ENCODE data around the gene ATP11A. TPM values are rescaled to one million over a fixed set of nuclear protein-coding genes. Genes with fewer than 3 reads are reported as not detected.

The ATP11A gene
- total and polyA plus RNA-seq, 9 of the 15 experiments (the other 6 are each of a cell fraction or from before 2014, with no cell fraction given): 0.38 to 34.2 (median 4.2) TPM

GRCh38 chr13:112728375-112729126, 38.7 kb downstream of the ATP11A start:
- FAIRE-seq (no peak), DNase-seq (ENCODE audit: extremely low read depth in 1 of 4, low spot score in 3 of 4) (no peak), ATAC-seq (no peak)
- Histone ChIP-seq H3K79me2 (ENCODE audit: control insufficient read depth, insufficient read depth, low read length) (peaks cover 55% of the 10 kb centered on the region), H3K9ac (ENCODE audit: insufficient read depth in 1 of 2, low read depth in 2 of 2, low read length in 2 of 2) (no peak overlapping the region), H3K4me2 (ENCODE audit: insufficient read depth, low read length) (no peak overlapping the region), H3K4me3 (no peak overlapping the region), H3K9me1 (ENCODE audit: control insufficient read depth, insufficient read depth, low read length) (no peaks in the 10 kb centered on the region), H3K27ac (ENCODE audit: extremely low read depth, low read depth, low read length) (no peak overlapping the region), H3K4me1 (replicated peaks in 1 of 2; ENCODE audit: control insufficient read depth in 2 of 2, insufficient read depth in 2 of 2, low read length in 2 of 2) (peaks cover 15 to 53% of the 10 kb centered on the region in 2 experiments; a peak in 4 of 5 replicates), H4K20me1 (replicated peaks; ENCODE audit: control insufficient read depth, insufficient read depth, low read length) (peaks cover 35% of the 10 kb centered on the region), H3K36me3 (ENCODE audit: control insufficient read depth, insufficient read depth, low read length) (0 out of 3 replicates have a peak, but pooled peaks cover 2% of the 10 kb centered on the region), H3K9me3 (replicated peaks; ENCODE audit: control insufficient read depth, insufficient read depth, low read depth, low read length) (no peaks in the 10 kb centered on the region), H2AFZ (ENCODE audit: low read depth, low read length) (no peak overlapping the region), H3K27me3 (ENCODE audit: control insufficient read depth in 2 of 2, insufficient read depth in 2 of 2, low read length in 2 of 2) (no peaks in the 10 kb centered on the region)
- TF ChIP-seq ZBTB33 (CRISPR knock-in tag; IDR thresholded peaks at IDR 0.05) (peak; percentile 76), ELK1 (CRISPR knock-in tag; IDR thresholded peaks at IDR 0.05) (no peak)
- WGBS (ENCODE audit: insufficient coverage, low coverage, missing lambda C conversion rate): 92% methylated on average over 22 of the region's 34 CpGs
- ChIA-PET POLR2A (no interaction called here), CTCF (ENCODE audit: low intra/inter-chr PET ratio) (no interaction called here)
- no TSS peak for BruUV-seq (replicated peaks)
- in situ Hi-C loops (cut with MboI) (no loop called here), intact Hi-C loops (cut with micrococcal nuclease) (no loop called here)
